ENCODE results near the gene KANSL3.

KANSL3 gene

GRCh38 chr2:96616128-96616527 lies 22.0 kb downstream of the KANSL3 start:
- FAIRE-seq: no peak
- DNase-seq (ENCODE audit: insufficient read length, low spot score): no peak

- FAIRE-seq: no peak
- peak; percentile 54 for DNase-seq (ENCODE audit: insufficient read length, low spot score)
Measured at GRCh38 chr2:96608469-96609455, 29.4 kb downstream of the KANSL3 start.

DNA sequence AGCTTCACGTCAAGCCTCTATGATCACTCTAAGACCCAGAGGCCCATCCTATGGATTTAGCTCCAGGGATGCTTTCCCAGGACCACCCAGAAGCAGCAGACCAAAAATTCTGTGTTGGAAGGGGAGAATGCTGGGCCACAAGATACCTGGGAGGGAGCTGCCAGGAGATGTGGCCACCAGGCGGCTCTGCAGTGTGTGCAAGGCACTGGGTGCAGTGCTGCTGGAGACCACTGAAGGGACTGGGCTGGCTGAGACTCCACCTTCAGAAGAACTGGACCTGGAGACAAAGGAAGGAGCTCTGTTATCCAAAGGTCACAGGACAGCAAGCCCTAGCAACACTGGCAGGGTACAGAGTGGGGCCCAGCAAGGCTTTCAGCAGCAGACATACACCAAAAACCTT lies 34.0 kb downstream of the KANSL3 start:
- no peak for FAIRE-seq
- DNase-seq (ENCODE audit: insufficient read length, low spot score): no peak

GRCh38 chr2:96602330-96602823 lies 35.7 kb downstream of the KANSL3 start:
- DNase-seq (ENCODE audit: insufficient read length, low spot score) (no peak), FAIRE-seq (no peak)

GRCh38 chr2:96601382-96602292 lies 36.5 kb downstream of the KANSL3 start:
- DNase-seq (ENCODE audit: insufficient read length, low spot score): no peak

DNA sequence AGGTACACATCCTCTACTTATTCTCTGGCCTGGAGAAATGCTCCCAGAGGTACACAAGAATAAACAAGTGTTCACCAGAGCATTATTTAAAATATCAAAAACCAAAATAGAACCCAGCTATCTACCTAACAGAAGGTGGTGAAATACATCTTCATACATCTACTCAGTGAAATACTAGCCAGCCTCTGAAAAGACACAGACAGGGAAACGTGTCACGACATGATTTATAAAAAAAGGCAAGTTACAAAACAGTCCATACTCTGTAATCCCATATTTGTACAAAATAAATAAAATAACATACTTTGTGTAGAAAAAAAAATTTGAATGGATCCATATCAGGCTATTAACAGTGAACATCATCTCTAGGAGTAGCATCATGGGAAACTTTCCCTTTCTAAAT lies 38.2 kb downstream of the KANSL3 start:
- FAIRE-seq (no peak), DNase-seq (ENCODE audit: insufficient read length, low spot score) (no peak)

More at GRCh38 chr2:96601382-96602292, 36.5 kb downstream of the KANSL3 start:
- FAIRE-seq: no peak

- FAIRE-seq (no peak), DNase-seq (ENCODE audit: insufficient read length, low spot score) (no peak)
Measured at GRCh38 chr2:96596596-96596995, 41.5 kb downstream of the KANSL3 start.

GRCh38 chr2:96594691-96595152 lies 43.4 kb downstream of the KANSL3 start:
- no peak for FAIRE-seq

DNA sequence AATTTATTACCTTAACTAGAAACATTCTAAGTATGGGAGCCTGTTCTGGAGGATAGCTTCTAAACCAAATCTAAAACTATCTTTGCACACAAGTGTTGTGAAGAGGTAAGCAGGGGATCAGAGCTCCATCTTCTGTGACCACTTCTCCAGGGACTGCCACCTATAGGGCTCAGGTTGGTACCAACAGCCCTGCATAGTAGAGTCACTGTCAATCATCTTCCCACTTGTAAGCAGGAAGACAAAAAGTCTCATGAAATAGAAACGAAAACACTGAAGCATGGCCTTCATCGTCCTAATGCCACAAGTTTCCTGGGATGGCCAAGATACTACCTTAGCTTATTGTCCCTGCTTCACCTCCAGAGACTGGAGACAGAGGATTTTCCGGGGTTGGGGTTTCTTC lies 43.8 kb downstream of the KANSL3 start:
- DNase-seq (ENCODE audit: insufficient read length, low spot score) (no peak), FAIRE-seq (peak; percentile 31)

More at GRCh38 chr2:96594691-96595152, 43.4 kb downstream of the KANSL3 start:
- no peak for DNase-seq (ENCODE audit: insufficient read length, low spot score)

DNA sequence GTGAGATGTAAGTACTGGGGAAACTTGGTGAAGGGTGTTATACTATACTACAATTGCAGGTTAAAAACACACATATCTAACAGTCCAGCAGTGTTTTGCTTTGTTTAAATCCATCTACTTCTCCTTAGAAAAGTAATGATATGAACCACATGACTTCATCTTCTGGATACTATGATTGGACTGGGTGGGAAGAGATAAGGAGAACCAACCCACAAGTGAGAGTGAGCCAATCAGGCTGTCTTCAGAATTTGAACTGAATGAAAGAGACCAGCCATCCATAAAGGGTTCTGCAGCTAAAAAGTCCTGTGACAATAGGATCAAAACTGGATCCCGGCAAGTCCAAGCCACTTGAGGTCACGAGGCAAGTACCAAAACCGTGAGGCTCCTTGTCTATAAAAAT lies 46.6 kb downstream of the KANSL3 start:
- FAIRE-seq (no peak), DNase-seq (ENCODE audit: insufficient read length, low spot score) (no peak)

GRCh38 chr2:96591054-96591453 lies 47.1 kb downstream of the KANSL3 start:
- no peak for FAIRE-seq
- DNase-seq (ENCODE audit: insufficient read length, low spot score): no peak

GRCh38 chr2:96587843-96588242 lies 50.3 kb downstream of the KANSL3 start:
- DNase-seq (ENCODE audit: insufficient read length, low spot score) (no peak), FAIRE-seq (no peak)

GRCh38 chr2:96584017-96584416 lies 54.1 kb downstream of the KANSL3 start:
- FAIRE-seq: no peak
- peak; percentile 35 for DNase-seq (ENCODE audit: insufficient read length, low spot score)

GRCh38 chr2:96580771-96581170 lies 57.3 kb downstream of the KANSL3 start:
- DNase-seq (ENCODE audit: insufficient read length, low spot score) (no peak), FAIRE-seq (no peak)

DNA sequence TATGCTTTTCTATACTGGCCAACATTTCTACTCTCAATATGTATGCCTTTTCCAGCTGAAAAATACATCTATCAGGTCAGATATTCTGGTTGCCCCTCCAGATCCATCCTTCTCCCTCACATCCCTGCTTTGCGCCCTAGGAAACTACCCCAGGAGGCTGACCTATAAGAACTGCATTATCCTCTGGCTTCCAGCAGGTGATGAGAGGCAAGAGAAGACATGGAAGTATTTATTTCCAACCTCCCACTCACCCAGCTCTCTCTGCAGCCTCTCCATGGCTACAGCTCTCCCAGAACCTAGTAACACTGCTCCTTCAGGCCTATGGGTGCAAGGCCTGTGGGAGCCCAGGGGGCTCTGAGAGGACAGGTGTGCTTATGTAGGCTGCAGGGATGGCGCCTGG lies 58.7 kb downstream of the KANSL3 start:
- FAIRE-seq (no peak), DNase-seq (ENCODE audit: insufficient read length, low spot score) (no peak)

DNA sequence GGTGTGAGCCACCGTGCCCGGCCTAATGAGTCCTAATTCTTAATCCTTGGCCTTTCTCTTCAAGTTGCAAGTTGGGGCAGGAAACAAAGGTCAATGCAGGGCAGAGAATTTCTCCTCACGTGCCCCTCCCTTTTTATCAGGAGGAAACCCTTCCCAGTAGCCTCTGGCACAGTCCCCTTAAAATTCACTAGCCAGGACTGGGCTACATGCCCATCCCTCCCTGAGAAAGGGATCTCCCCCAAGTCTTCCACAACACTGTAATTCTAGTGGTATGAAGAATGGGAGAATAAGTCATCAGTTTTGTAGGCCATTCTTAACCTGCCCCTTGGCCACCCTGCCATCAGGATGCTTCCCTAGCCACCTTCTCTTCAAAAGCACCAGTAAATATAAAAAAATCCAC lies 59.4 kb downstream of the KANSL3 start:
- FAIRE-seq (no peak), DNase-seq (ENCODE audit: insufficient read length, low spot score) (no peak)

GRCh38 chr2:96577501-96577900 lies 60.6 kb downstream of the KANSL3 start:
- FAIRE-seq: no peak

GRCh38 chr2:96575785-96576456 lies 62.2 kb downstream of the KANSL3 start:
- DNase-seq (ENCODE audit: insufficient read length, low spot score): no peak
- peak; percentile 52 for FAIRE-seq

More at GRCh38 chr2:96577501-96577900, 60.6 kb downstream of the KANSL3 start:
- DNase-seq (ENCODE audit: insufficient read length, low spot score): no peak

DNA sequence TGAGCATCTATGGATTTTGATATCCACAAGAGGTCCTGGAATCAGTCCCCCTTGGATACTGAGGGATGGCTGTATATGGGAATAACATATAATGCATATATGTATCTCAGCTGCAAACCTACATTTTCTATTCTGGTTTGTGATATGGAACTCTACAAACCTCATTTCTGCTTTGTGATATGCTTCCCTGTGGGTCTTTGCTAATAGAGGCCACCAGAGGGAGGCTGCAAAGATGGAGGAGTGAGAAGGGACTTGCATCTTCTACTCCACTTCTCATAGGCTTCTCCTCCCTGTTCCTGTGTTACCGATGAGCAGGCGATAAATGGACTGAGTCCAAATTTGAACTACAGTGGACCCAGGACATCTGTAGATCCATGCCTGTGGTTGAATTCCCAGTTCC lies 63.7 kb downstream of the KANSL3 start:
- DNase-seq (ENCODE audit: insufficient read length, low spot score): no peak
- peak; percentile 33 for FAIRE-seq

DNA sequence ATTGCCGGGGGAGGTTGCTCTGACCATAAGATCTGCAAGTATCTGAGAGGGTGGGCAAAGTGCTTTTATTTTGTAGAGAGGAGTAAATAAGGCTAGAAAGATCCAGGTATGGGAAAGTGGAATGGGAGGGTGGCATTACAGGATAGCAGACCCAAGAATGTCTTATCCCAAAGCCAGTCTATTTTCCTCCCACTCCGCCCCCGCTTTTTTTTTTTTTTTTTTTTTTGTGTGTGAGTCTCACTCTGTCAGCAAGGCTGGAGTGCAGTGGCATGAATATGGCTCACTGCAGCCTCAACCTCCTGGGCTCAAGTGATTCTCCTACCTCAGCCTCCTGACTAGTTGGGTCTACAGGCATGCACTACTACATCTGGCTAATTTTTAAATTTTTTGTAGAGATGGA lies 70.0 kb downstream of the KANSL3 start:
- DNase-seq (ENCODE audit: insufficient read length, low spot score): no peak
- FAIRE-seq: no peak

Data from HTR-8/SVneo (cell line).